ENCODE results near the gene GRK5. TPM values are rescaled to one million over a fixed set of nuclear protein-coding genes. Genes with fewer than 3 reads are reported as not detected.

GRK5 gene
- polyA plus RNA-seq, 1 donor from 2014 or later, result 34.9 TPM

DNA sequence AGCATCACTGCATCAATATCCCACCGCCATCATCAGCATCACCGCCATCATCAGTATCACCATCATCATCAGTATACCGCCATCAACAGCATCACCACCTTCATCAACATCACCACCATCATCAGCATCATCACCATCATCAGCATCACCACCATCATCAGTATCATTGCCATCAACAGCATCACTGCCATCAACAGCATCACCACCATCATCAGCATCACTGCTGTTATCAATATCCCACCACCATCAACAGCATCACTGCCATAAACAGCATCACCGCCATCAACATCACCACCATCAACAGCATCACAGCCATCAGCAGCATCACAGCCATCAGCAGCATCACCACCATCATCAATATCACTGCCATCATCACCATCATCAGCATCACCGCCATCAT, 219.3 kb downstream of the GRK5 start:
- Histone ChIP-seq H3K9me2 (ENCODE audit: insufficient read depth, low read length) (no peaks in the 10 kb centered on the region), H3K27ac (ENCODE audit: low read length) (no peak overlapping the region), H3K9ac (ENCODE audit: low read length) (no peak overlapping the region), H2AFZ (ENCODE audit: low read depth, low read length) (no peak overlapping the region), H3K9me3 (ENCODE audit: low read length) (peaks cover 3% of the 10 kb centered on the region), H3K4me3 (ENCODE audit: low read length) (no peak overlapping the region), H3F3A (ENCODE audit: insufficient read depth, low read length, poor library complexity, severe bottlenecking) (no peaks in the 10 kb centered on the region), H3K27me3 (ENCODE audit: insufficient read depth, low read depth, low read length) (no peaks in the 10 kb centered on the region), H3K79me2 (replicated peaks; ENCODE audit: insufficient read depth, low read length) (no peaks in the 10 kb centered on the region), H4K20me1 (ENCODE audit: insufficient read depth) (no peaks in the 10 kb centered on the region), H3K4me2 (ENCODE audit: low read length) (no peak overlapping the region), H3K36me3 (ENCODE audit: insufficient read depth, low read length) (no peaks in the 10 kb centered on the region)
- TF ChIP-seq POLR2AphosphoS5 (IDR thresholded peaks at IDR 0.05), result no peak
- no peak for TF ChIP-seq EP300 (conservative IDR thresholded peaks at IDR 0.05; ENCODE audit: poor library complexity, severe bottlenecking)
- no peak for TF ChIP-seq SMC3 (conservative IDR thresholded peaks at IDR 0.05; ENCODE audit: poor library complexity)
- TF ChIP-seq, protein P1, sequence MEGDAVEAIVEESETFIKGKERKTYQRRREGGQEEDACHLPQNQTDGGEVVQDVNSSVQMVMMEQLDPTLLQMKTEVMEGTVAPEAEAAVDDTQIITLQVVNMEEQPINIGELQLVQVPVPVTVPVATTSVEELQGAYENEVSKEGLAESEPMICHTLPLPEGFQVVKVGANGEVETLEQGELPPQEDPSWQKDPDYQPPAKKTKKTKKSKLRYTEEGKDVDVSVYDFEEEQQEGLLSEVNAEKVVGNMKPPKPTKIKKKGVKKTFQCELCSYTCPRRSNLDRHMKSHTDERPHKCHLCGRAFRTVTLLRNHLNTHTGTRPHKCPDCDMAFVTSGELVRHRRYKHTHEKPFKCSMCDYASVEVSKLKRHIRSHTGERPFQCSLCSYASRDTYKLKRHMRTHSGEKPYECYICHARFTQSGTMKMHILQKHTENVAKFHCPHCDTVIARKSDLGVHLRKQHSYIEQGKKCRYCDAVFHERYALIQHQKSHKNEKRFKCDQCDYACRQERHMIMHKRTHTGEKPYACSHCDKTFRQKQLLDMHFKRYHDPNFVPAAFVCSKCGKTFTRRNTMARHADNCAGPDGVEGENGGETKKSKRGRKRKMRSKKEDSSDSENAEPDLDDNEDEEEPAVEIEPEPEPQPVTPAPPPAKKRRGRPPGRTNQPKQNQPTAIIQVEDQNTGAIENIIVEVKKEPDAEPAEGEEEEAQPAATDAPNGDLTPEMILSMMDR (IDR thresholded peaks at IDR 0.05; ENCODE audit: poor library complexity, severe bottlenecking), result no peak

DNA sequence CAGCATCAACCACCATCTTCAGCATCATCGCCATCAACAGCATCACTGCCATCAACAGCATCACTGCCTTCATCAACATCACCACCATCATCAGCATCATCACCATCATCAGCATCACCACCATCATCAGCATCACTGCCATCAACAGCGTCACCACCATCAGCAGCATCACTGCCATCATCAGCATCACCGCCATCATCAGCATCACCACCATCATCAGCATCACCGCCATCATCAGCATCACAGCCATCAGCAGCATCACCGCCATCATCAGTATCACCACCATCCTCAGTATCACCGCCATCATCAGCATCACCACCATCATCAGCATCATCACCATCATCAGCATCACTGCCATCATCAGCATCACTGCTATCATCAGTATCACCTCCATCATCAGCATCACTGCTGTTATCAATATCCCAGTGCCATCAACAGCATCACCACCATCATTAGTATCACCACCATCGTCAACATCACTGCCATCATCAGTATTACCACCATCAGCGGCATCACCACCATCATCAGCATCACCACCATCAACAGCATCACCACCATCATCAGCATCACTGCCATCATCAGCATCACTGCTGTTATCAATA, 220.0 kb downstream of the GRK5 start:
- TF ChIP-seq EP300 (conservative IDR thresholded peaks at IDR 0.05; ENCODE audit: poor library complexity, severe bottlenecking) (no peak), MXI1 (conservative IDR thresholded peaks at IDR 0.05; ENCODE audit: poor library complexity, severe bottlenecking) (no peak), POLR2AphosphoS5 (IDR thresholded peaks at IDR 0.05) (no peak), EZH2 (IDR thresholded peaks at IDR 0.05; ENCODE audit: borderline replicate concordance, insufficient read depth, low read length, poor library complexity, severe bottlenecking) (no peak), RAD21 (conservative IDR thresholded peaks at IDR 0.05) (no peak), TAF1 (IDR thresholded peaks at IDR 0.05; ENCODE audit: low read depth) (no peak), SMC3 (conservative IDR thresholded peaks at IDR 0.05; ENCODE audit: poor library complexity) (no peak)
- TF ChIP-seq, protein P1 (IDR thresholded peaks at IDR 0.05; ENCODE audit: poor library complexity, severe bottlenecking), result no peak
- TF ChIP-seq, protein P2, sequence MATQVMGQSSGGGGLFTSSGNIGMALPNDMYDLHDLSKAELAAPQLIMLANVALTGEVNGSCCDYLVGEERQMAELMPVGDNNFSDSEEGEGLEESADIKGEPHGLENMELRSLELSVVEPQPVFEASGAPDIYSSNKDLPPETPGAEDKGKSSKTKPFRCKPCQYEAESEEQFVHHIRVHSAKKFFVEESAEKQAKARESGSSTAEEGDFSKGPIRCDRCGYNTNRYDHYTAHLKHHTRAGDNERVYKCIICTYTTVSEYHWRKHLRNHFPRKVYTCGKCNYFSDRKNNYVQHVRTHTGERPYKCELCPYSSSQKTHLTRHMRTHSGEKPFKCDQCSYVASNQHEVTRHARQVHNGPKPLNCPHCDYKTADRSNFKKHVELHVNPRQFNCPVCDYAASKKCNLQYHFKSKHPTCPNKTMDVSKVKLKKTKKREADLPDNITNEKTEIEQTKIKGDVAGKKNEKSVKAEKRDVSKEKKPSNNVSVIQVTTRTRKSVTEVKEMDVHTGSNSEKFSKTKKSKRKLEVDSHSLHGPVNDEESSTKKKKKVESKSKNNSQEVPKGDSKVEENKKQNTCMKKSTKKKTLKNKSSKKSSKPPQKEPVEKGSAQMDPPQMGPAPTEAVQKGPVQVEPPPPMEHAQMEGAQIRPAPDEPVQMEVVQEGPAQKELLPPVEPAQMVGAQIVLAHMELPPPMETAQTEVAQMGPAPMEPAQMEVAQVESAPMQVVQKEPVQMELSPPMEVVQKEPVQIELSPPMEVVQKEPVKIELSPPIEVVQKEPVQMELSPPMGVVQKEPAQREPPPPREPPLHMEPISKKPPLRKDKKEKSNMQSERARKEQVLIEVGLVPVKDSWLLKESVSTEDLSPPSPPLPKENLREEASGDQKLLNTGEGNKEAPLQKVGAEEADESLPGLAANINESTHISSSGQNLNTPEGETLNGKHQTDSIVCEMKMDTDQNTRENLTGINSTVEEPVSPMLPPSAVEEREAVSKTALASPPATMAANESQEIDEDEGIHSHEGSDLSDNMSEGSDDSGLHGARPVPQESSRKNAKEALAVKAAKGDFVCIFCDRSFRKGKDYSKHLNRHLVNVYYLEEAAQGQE (IDR thresholded peaks at IDR 0.05; ENCODE audit: borderline replicate concordance), result no peak
- no peak overlapping the region for H3K27ac ChIP-seq (ENCODE audit: low read length)
- H3K4me2 ChIP-seq (ENCODE audit: low read length), result no peak overlapping the region
- no peaks in the 10 kb centered on the region for H3K79me2 ChIP-seq (replicated peaks; ENCODE audit: insufficient read depth, low read length)
- no peaks in the 10 kb centered on the region for H3K27me3 ChIP-seq (ENCODE audit: insufficient read depth, low read depth, low read length)
- H3K36me3 ChIP-seq (ENCODE audit: insufficient read depth, low read length), result no peaks in the 10 kb centered on the region
- H3K9me3 ChIP-seq (ENCODE audit: low read length), result peaks cover 3% of the 10 kb centered on the region
- no peak overlapping the region for H2AFZ ChIP-seq (ENCODE audit: low read depth, low read length)
- no peak overlapping the region for H3K9ac ChIP-seq (ENCODE audit: low read length)
- no peak overlapping the region for H3K4me3 ChIP-seq (ENCODE audit: low read length)
- no peaks in the 10 kb centered on the region for H4K20me1 ChIP-seq (ENCODE audit: insufficient read depth)
- no peaks in the 10 kb centered on the region for H3F3A ChIP-seq (ENCODE audit: insufficient read depth, low read length, poor library complexity, severe bottlenecking)
- H3K9me2 ChIP-seq (ENCODE audit: insufficient read depth, low read length), result no peaks in the 10 kb centered on the region
